GM23338 (cell line): Measurements from ENCODE around the gene MARK3. TPM values are rescaled to one million over a fixed set of nuclear protein-coding genes. Genes with fewer than 3 reads are reported as not detected.

ENCODE experiments used
- ATAC-seq: fragments of 200-7000 bp; cut with Tn5 transposase; 3 replicates; pipeline ENCODE4 v1.9.1; 2020
- DNase-seq: peaks from one replicate; pipeline ENCODE4 v3.0.0-alpha.2; 2015; ENCODE audit warnings: low spot score
- H2AFZ ChIP-seq: fragments of 200-600 bp; sonication (generic); 2 replicates; pipeline ENCODE4 v1.8.0; 2016; ENCODE audit warnings: antibody characterized with exemption, mild to moderate bottlenecking, moderate library complexity
- H3F3A ChIP-seq: fragments of 200-600 bp; sonication (generic); replicated peaks from 2 replicates; pipeline ENCODE4 v1.8.0; 2017; ENCODE audit warnings: antibody characterized with exemption, mixed run types, low read depth
- H3K27ac ChIP-seq: fragments of 200-600 bp; sonication (generic); 2 replicates; pipeline ENCODE4 v1.6.1; 2016; ENCODE audit warnings: low read depth
- H3K27me3 ChIP-seq: fragments of 200-600 bp; sonication (generic); 2 replicates; pipeline ENCODE4 v1.8.0; 2016; ENCODE audit warnings: mild to moderate bottlenecking, mixed run types, moderate library complexity; ENCODE audit not compliant: insufficient read depth
- H3K36me3 ChIP-seq: fragments of 200-600 bp; sonication (generic); 2 replicates; pipeline ENCODE4 v1.8.0; 2016; ENCODE audit warnings: mild to moderate bottlenecking; ENCODE audit not compliant: insufficient read depth
- H3K4me1 ChIP-seq: fragments of 200-600 bp; sonication (generic); 2 replicates; pipeline ENCODE4 v1.8.0; 2016; ENCODE audit warnings: mild to moderate bottlenecking, moderate library complexity; ENCODE audit not compliant: insufficient read depth
- H3K4me2 ChIP-seq: fragments of 200-600 bp; sonication (generic); 2 replicates; pipeline ENCODE4 v1.7.1; 2017; ENCODE audit warnings: mixed run types
- H3K4me3 ChIP-seq: fragments of 200-600 bp; sonication (generic); 2 replicates; pipeline ENCODE4 v1.6.1; 2016; ENCODE audit warnings: mixed run types
- H3K79me2 ChIP-seq: fragments of 200-600 bp; sonication (generic); replicated peaks from 2 replicates; pipeline ENCODE4 v1.8.0; 2017; ENCODE audit warnings: mild to moderate bottlenecking; ENCODE audit not compliant: insufficient read depth
- H3K9me2 ChIP-seq: fragments of 200-600 bp; sonication (generic); 2 replicates; pipeline ENCODE4 v1.8.0; 2017; ENCODE audit not compliant: insufficient read depth
- H4K20me1 ChIP-seq: fragments of 200-600 bp; sonication (generic); replicated peaks from 2 replicates; pipeline ENCODE4 v1.8.0; 2017; ENCODE audit warnings: mild to moderate bottlenecking; ENCODE audit not compliant: insufficient read depth
- H3K27ac Mint-ChIP-seq: 2 replicates; pipeline ENCODE4 v1.8.0; 2020; ENCODE audit warnings: inconsistent platforms, mild to moderate bottlenecking, moderate library complexity, mixed read lengths
- H3K27me3 Mint-ChIP-seq: 3 replicates; pipeline ENCODE4 v1.8.0; 2022; ENCODE audit warnings: low read depth, mild to moderate bottlenecking, moderate library complexity, mixed read lengths, inconsistent platforms; ENCODE audit not compliant: insufficient read depth, poor library complexity
- H3K36me3 Mint-ChIP-seq: 3 replicates; pipeline ENCODE4 v1.8.0; 2021; ENCODE audit warnings: low read depth, mild to moderate bottlenecking, inconsistent platforms, moderate library complexity, mixed read lengths
- H3K4me1 Mint-ChIP-seq: 3 replicates; pipeline ENCODE4 v1.8.0; 2020; ENCODE audit warnings: mild to moderate bottlenecking, inconsistent platforms, mixed read lengths
- H3K4me3 Mint-ChIP-seq: 3 replicates; pipeline ENCODE4 v1.8.0; 2021; ENCODE audit warnings: moderate library complexity, mild to moderate bottlenecking, inconsistent platforms, mixed read lengths
- H3K9me3 Mint-ChIP-seq: 3 replicates; pipeline ENCODE4 v1.8.0; 2020; ENCODE audit warnings: moderate library complexity, mild to moderate bottlenecking, inconsistent platforms, mixed read lengths
- CREB1 ChIP-seq: fragments of 250-450 bp; sonication (Bioruptor Pico); IDR thresholded peaks from 2 replicates; pipeline ENCODE4 v1.5.0; 2020; ENCODE audit warnings: low read depth, mild to moderate bottlenecking, moderate library complexity
- CTCF ChIP-seq, 2 experiments: fragments of 200-600 bp in 1 of 2; sonication (generic) in 1 of 2; conservative IDR thresholded peaks; 2 replicates each; pipeline versions ENCODE4 v1.5.1 to v1.6.1; 2016 to 2017; ENCODE audit warnings: antibody characterized with exemption in 2 of 2, low read depth in 2 of 2, mild to moderate bottlenecking in 2 of 2, moderate library complexity in 1 of 2
- JUNB ChIP-seq: IDR thresholded peaks from one replicate; pipeline ENCODE4 v1.6.1; 2016; ENCODE audit warnings: antibody characterized with exemption; ENCODE audit not compliant: unreplicated experiment
- POLR2AphosphoS5 ChIP-seq: IDR thresholded peaks from 2 replicates; pipeline ENCODE4 v1.6.1; 2016; ENCODE audit warnings: antibody characterized with exemption, low read depth
- REST ChIP-seq: IDR thresholded peaks from one replicate; pipeline ENCODE4 v1.6.1; 2018; ENCODE audit warnings: antibody characterized with exemption; ENCODE audit not compliant: unreplicated experiment
- STAT1 ChIP-seq: IDR thresholded peaks from one replicate; pipeline ENCODE4 v1.6.1; 2016; ENCODE audit warnings: antibody characterized with exemption; ENCODE audit not compliant: unreplicated experiment
- ZNF114 ChIP-seq: fragments of 250-450 bp; sonication (Bioruptor Pico); IDR thresholded peaks from 2 replicates; pipeline ENCODE4 v1.5.0; 2020; ENCODE audit warnings: mild to moderate bottlenecking, moderate library complexity
- polyA plus RNA-seq: library from polyadenylated mRNA; unstranded; fragments of >200 nt; fragmentation: Nextera tagmentation; extraction: Ambion mirVana; gene quantifications from 2 replicates; pipeline ENCODE4 v1.2.1, GENCODE V29; 2016
- total RNA-seq: library from RNA; depleted of rRNA; stranded (reverse); fragments of >200 nt; shearing (Covaris generic); gene quantifications from 2 replicates; pipeline ENCODE4 v1.2.3, GENCODE V29; 2014

Gene MARK3
- total and polyA plus RNA-seq, 2 experiments from 2014 or later = 45.9 to 69.7 TPM

GRCh38 chr14:103545219-103545914 lies 160.2 kb downstream of the MARK3 start:
- H3K79me2 ChIP-seq = no peaks in the 10 kb centered on the region

GRCh38 chr14:103545915-103546651 lies 160.9 kb downstream of the MARK3 start:
- ATAC-seq (no peak), DNase-seq (no peak)
- H3K4me2 ChIP-seq = no peak overlapping the region
- H3K9me3 Mint-ChIP-seq = no peaks in the 10 kb centered on the region
- no peaks in the 10 kb centered on the region for H4K20me1 ChIP-seq
- no peaks in the 10 kb centered on the region for H3K79me2 ChIP-seq
- H3K27ac Mint-ChIP-seq = no peak overlapping the region
- no peak overlapping the region for H3K4me3 Mint-ChIP-seq
- H3K4me3 ChIP-seq = no peak overlapping the region
- H2AFZ ChIP-seq = no peak overlapping the region
- H3K9me2 ChIP-seq = no peaks in the 10 kb centered on the region
- peaks cover 9% of the 10 kb centered on the region; the same call in 1 of the 3 replicates for H3K4me1 Mint-ChIP-seq
- H3K4me1 ChIP-seq = peaks cover 18% of the 10 kb centered on the region
- no peak overlapping the region for H3K27ac ChIP-seq
- H3F3A ChIP-seq = 0 out of 2 replicates have a peak, but pooled peaks cover 3% of the 10 kb centered on the region
- TF ChIP-seq JUNB = no peak
- TF ChIP-seq STAT1 = no peak
- no peak for TF ChIP-seq CTCF (conservative IDR thresholded peaks at IDR 0.05; ENCODE audit: low read depth in 2 of 2)
- no peak for TF ChIP-seq POLR2AphosphoS5
- H3K27me3 Mint-ChIP-seq = peaks cover 10% of the 10 kb centered on the region
- H3K27me3 ChIP-seq = no peaks in the 10 kb centered on the region
- H3K36me3 Mint-ChIP-seq = no peaks in the 10 kb centered on the region
- H3K36me3 ChIP-seq = no peaks in the 10 kb centered on the region

More at GRCh38 chr14:103545219-103545914, 160.2 kb downstream of the MARK3 start:
- Histone ChIP-seq H3K27ac (no peak overlapping the region), H3K36me3 (no peaks in the 10 kb centered on the region), H3K9me2 (no peaks in the 10 kb centered on the region), H2AFZ (no peak overlapping the region), H3K4me2 (no peak overlapping the region), H3K27me3 (no peaks in the 10 kb centered on the region; the same call in 1 of the 2 replicates), H4K20me1 (no peaks in the 10 kb centered on the region), H3F3A (0 out of 2 replicates have a peak, but pooled peaks cover 3% of the 10 kb centered on the region), H3K4me1 (peaks cover 18% of the 10 kb centered on the region), H3K4me3 (no peak overlapping the region)
- no peak overlapping the region for H3K27ac Mint-ChIP-seq
- H3K27me3 Mint-ChIP-seq = peaks cover 15% of the 10 kb centered on the region
- no peaks in the 10 kb centered on the region for H3K36me3 Mint-ChIP-seq
- H3K4me1 Mint-ChIP-seq = peaks cover 9% of the 10 kb centered on the region; the same call in 1 of the 3 replicates
- DNase-seq (no peak), ATAC-seq (no peak)
- H3K4me3 Mint-ChIP-seq = no peak overlapping the region
- TF ChIP-seq POLR2AphosphoS5 = no peak
- TF ChIP-seq REST = no peak
- TF ChIP-seq CREB1 (CRISPR knock-in tag) = no peak
- TF ChIP-seq ZNF114 (CRISPR knock-in tag) = no peak
- no peaks in the 10 kb centered on the region for H3K9me3 Mint-ChIP-seq
